Lower leg skin (tissue), 3 donors: Measurements from ENCODE around the gene WDR81.

ENCODE experiments used
- CTCF ChIP-seq, 3 donors: fragments of 450-650 bp; IDR thresholded peaks; one replicate each; pipeline ENCODE4 v1.5.1; 2016; ENCODE audit warnings: antibody characterized with exemption in 3 of 3, mild to moderate bottlenecking in 3 of 3, moderate library complexity in 2 of 3
- POLR2A ChIP-seq, 2 donors: fragments of 450-650 bp; IDR thresholded peaks; one replicate each; pipeline ENCODE4 v1.6.1; 2016 to 2017; ENCODE audit warnings: antibody characterized with exemption in 2 of 2, mild to moderate bottlenecking in 1 of 2, moderate library complexity in 1 of 2

- TF ChIP-seq CTCF (IDR thresholded peaks at IDR 0.05), result no peak
- no peak for TF ChIP-seq POLR2A (IDR thresholded peaks at IDR 0.05)
These were observed 5.9 kb upstream of the WDR81 start for GRCh38 chr17:1718362-1719165.
